Measurements from ENCODE around the gene GNG12. TPM values are rescaled to one million over a fixed set of nuclear protein-coding genes. Genes with fewer than 3 reads are reported as not detected.

The GNG12 gene
- total RNA-seq, 1 donor from 2014 or later, result 100 TPM

- Mint-ChIP-seq H3K4me1 (ENCODE audit: unreplicated experiment) (peaks cover 21% of the 10 kb centered on the region), H3K4me3 (ENCODE audit: unreplicated experiment) (no peak overlapping the region), H3K27ac (ENCODE audit: unreplicated experiment) (no peak overlapping the region), H3K9me3 (ENCODE audit: unreplicated experiment) (no peaks in the 10 kb centered on the region), H3K36me3 (ENCODE audit: unreplicated experiment) (peaks cover 23% of the 10 kb centered on the region), H3K27me3 (ENCODE audit: unreplicated experiment) (no peaks in the 10 kb centered on the region)
- TF ChIP-seq, protein P1, sequence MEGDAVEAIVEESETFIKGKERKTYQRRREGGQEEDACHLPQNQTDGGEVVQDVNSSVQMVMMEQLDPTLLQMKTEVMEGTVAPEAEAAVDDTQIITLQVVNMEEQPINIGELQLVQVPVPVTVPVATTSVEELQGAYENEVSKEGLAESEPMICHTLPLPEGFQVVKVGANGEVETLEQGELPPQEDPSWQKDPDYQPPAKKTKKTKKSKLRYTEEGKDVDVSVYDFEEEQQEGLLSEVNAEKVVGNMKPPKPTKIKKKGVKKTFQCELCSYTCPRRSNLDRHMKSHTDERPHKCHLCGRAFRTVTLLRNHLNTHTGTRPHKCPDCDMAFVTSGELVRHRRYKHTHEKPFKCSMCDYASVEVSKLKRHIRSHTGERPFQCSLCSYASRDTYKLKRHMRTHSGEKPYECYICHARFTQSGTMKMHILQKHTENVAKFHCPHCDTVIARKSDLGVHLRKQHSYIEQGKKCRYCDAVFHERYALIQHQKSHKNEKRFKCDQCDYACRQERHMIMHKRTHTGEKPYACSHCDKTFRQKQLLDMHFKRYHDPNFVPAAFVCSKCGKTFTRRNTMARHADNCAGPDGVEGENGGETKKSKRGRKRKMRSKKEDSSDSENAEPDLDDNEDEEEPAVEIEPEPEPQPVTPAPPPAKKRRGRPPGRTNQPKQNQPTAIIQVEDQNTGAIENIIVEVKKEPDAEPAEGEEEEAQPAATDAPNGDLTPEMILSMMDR (IDR thresholded peaks at IDR 0.05), result no peak
- DNase-seq (ENCODE audit: extremely low spot score, unreplicated experiment), result no peak
Observed at GRCh38 chr1:67690411-67690810, 142.9 kb downstream of the GNG12 start.

GRCh38 chr1:67690018-67690363, 143.3 kb downstream of the GNG12 start:
- H3K4me1 Mint-ChIP-seq (ENCODE audit: unreplicated experiment), result peaks cover 21% of the 10 kb centered on the region
- H3K4me3 Mint-ChIP-seq (ENCODE audit: unreplicated experiment), result no peak overlapping the region
- DNase-seq (ENCODE audit: extremely low spot score, unreplicated experiment), result no peak
- H3K36me3 Mint-ChIP-seq (ENCODE audit: unreplicated experiment), result peaks cover 23% of the 10 kb centered on the region
- H3K27me3 Mint-ChIP-seq (ENCODE audit: unreplicated experiment), result no peaks in the 10 kb centered on the region
- no peak overlapping the region for H3K27ac Mint-ChIP-seq (ENCODE audit: unreplicated experiment)
- TF ChIP-seq, protein P1 (IDR thresholded peaks at IDR 0.05), result no peak
- H3K9me3 Mint-ChIP-seq (ENCODE audit: unreplicated experiment), result no peaks in the 10 kb centered on the region

GRCh38 chr1:67689267-67690017, 143.8 kb downstream of the GNG12 start:
- TF ChIP-seq, protein P1 (IDR thresholded peaks at IDR 0.05), result no peak
- DNase-seq (ENCODE audit: extremely low spot score, unreplicated experiment), result no peak
- peaks cover 23% of the 10 kb centered on the region for H3K36me3 Mint-ChIP-seq (ENCODE audit: unreplicated experiment)
- no peaks in the 10 kb centered on the region for H3K27me3 Mint-ChIP-seq (ENCODE audit: unreplicated experiment)
- peaks cover 24% of the 10 kb centered on the region for H3K4me1 Mint-ChIP-seq (ENCODE audit: unreplicated experiment)
- H3K4me3 Mint-ChIP-seq (ENCODE audit: unreplicated experiment), result no peak overlapping the region
- H3K9me3 Mint-ChIP-seq (ENCODE audit: unreplicated experiment), result no peaks in the 10 kb centered on the region
- peak overlapping the region; percentile 63 for H3K27ac Mint-ChIP-seq (ENCODE audit: unreplicated experiment)

DNA sequence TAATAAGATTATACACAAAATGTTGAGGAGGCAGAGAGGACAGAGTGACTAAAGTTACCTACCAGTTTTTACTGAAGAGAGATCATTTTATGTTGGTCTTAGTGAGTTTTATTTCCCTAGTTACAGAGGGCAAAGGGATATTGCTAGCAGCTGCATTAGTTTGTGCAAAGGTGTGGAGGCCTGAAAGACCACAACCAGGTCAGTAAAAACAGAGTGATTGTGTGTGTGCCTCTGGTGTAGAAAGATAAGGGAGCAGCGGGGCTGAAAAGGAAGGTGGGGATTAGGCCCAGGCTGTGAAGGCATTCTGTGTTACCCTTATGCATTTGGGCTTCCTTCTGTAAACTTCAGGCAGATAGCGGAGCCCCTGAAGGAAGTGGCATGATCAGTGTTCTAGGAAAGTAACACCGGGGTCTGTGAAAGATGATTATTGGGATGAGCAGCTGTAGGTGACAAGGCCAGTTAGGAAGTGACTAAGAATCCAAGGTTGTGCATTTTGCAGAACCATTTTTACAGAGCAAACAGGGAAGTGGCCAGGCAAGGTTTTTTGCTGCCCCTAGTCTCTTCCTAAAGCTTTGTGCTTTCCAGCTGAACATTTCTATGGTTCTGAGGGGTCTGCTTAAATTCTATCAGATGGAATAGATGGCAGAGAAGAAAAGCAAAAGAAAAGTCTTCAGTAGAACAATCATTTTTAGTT, 144.6 kb downstream of the GNG12 start:
- peaks cover 32% of the 10 kb centered on the region for H3K4me1 Mint-ChIP-seq (ENCODE audit: unreplicated experiment)
- H3K36me3 Mint-ChIP-seq (ENCODE audit: unreplicated experiment), result peaks cover 23% of the 10 kb centered on the region
- peak overlapping the region; percentile 35 for H3K27ac Mint-ChIP-seq (ENCODE audit: unreplicated experiment)
- H3K9me3 Mint-ChIP-seq (ENCODE audit: unreplicated experiment), result no peaks in the 10 kb centered on the region
- H3K27me3 Mint-ChIP-seq (ENCODE audit: unreplicated experiment), result no peaks in the 10 kb centered on the region
- peak overlapping the region; percentile 33 for H3K4me3 Mint-ChIP-seq (ENCODE audit: unreplicated experiment)
- DNase-seq (ENCODE audit: extremely low spot score, unreplicated experiment), result no peak
- TF ChIP-seq, protein P1 (IDR thresholded peaks at IDR 0.05), result no peak

- TF ChIP-seq, protein P1 (IDR thresholded peaks at IDR 0.05), result no peak
- DNase-seq (ENCODE audit: extremely low spot score, unreplicated experiment), result no peak
- peak overlapping the region; percentile 93 for H3K4me3 Mint-ChIP-seq (ENCODE audit: unreplicated experiment)
- H3K27ac Mint-ChIP-seq (ENCODE audit: unreplicated experiment), result peak overlapping the region; percentile 86
- H3K36me3 Mint-ChIP-seq (ENCODE audit: unreplicated experiment), result peaks cover 23% of the 10 kb centered on the region
- peaks cover 42% of the 10 kb centered on the region for H3K4me1 Mint-ChIP-seq (ENCODE audit: unreplicated experiment)
- no peaks in the 10 kb centered on the region for H3K9me3 Mint-ChIP-seq (ENCODE audit: unreplicated experiment)
- H3K27me3 Mint-ChIP-seq (ENCODE audit: unreplicated experiment), result no peaks in the 10 kb centered on the region
Observed at GRCh38 chr1:67687649-67688048, 145.6 kb downstream of the GNG12 start.
